Esophagus muscularis mucosa (tissue), 3 donors: ENCODE measurements around the gene YY1.

Source experiments
- POLR2A ChIP-seq: fragments of 450-650 bp; IDR thresholded peaks from one replicate; pipeline ENCODE4 v1.6.1; 2017; ENCODE audit warnings: antibody characterized with exemption, moderate library complexity, mild to moderate bottlenecking, low read depth
- TF ChIP-seq, protein P1 (sequence below), 3 experiments: fragments of 200-600 bp in 2 of 3; fragments of 450-650 bp in 1 of 3; sonication (generic) in 2 of 3; IDR thresholded peaks; one replicate each; pipeline ENCODE4 v1.5.1; 2017 to 2019; ENCODE audit warnings: antibody characterized with exemption in 3 of 3, mild to moderate bottlenecking in 2 of 3, moderate library complexity in 1 of 3

- no peak for TF ChIP-seq POLR2A
- TF ChIP-seq, protein P1, sequence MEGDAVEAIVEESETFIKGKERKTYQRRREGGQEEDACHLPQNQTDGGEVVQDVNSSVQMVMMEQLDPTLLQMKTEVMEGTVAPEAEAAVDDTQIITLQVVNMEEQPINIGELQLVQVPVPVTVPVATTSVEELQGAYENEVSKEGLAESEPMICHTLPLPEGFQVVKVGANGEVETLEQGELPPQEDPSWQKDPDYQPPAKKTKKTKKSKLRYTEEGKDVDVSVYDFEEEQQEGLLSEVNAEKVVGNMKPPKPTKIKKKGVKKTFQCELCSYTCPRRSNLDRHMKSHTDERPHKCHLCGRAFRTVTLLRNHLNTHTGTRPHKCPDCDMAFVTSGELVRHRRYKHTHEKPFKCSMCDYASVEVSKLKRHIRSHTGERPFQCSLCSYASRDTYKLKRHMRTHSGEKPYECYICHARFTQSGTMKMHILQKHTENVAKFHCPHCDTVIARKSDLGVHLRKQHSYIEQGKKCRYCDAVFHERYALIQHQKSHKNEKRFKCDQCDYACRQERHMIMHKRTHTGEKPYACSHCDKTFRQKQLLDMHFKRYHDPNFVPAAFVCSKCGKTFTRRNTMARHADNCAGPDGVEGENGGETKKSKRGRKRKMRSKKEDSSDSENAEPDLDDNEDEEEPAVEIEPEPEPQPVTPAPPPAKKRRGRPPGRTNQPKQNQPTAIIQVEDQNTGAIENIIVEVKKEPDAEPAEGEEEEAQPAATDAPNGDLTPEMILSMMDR (IDR thresholded peaks at IDR 0.05) = no peak
Measured at GRCh38 chr14:100299238-100299560, 60.3 kb downstream of the YY1 start.
